Mucosa of descending colon (tissue), 3 donors: Measurements from ENCODE around the gene GFRA1. TPM values are rescaled to one million over a fixed set of nuclear protein-coding genes. Genes with fewer than 3 reads are reported as not detected.

Experiments used
- ATAC-seq: fragments of 200-7000 bp; cut with Tn5 transposase; one replicate; pipeline ENCODE4 v1.9.1; 2020; ENCODE audit warnings: mild to moderate bottlenecking, moderate library complexity
- DNase-seq, 3 donors: peaks; one replicate each; pipeline ENCODE4 v3.0.0-alpha.2; 2020
- H3K36me3 ChIP-seq: fragments of 200-600 bp; one replicate; pipeline ENCODE4 v1.8.0; 2021; ENCODE audit warnings: low read depth, mild to moderate bottlenecking
- H3K4me1 ChIP-seq: fragments of 200-600 bp; one replicate; pipeline ENCODE4 v1.8.0; 2021; ENCODE audit warnings: low read depth, mild to moderate bottlenecking
- H3K4me3 ChIP-seq: fragments of 200-600 bp; one replicate; pipeline ENCODE4 v1.8.0; 2021; ENCODE audit warnings: mild to moderate bottlenecking
- H3K9me3 ChIP-seq: fragments of 200-600 bp; one replicate; pipeline ENCODE4 v1.8.0; 2021; ENCODE audit warnings: mild to moderate bottlenecking
- CTCF ChIP-seq: fragments of 200-600 bp; IDR thresholded peaks from one replicate; pipeline ENCODE4 v1.8.0; 2022; ENCODE audit warnings: antibody characterized with exemption, mild to moderate bottlenecking
- intact Hi-C, 2 donors: fragments of 100-400 bp; cut with DNase I in 1 of 2; cut with micrococcal nuclease in 1 of 2; formaldehyde crosslinking; loops; one replicate each; pipeline versions ENCODE4 v1.11.0 to v1.11.1; 2022; cut with DNase I, micrococcal nuclease
- total RNA-seq, 3 donors: library from RNA; stranded (reverse); fragmentation: NEBNext Ultra II Directional in 2 of 3; extraction: Animal tissue kit (Norgen Biotek cat#: 25700) in 2 of 3; gene quantifications; one replicate each; pipeline versions ENCODE4 v1.2.1 to v1.2.4, GENCODE V29; 2021 to 2023
- donor health status: DM: no; HTN: no; CAD: no; lungs with moderate emphysema.
- donor health status: DM: no; HTN: no; CAD: no.
- donor health status: DM: no; HTN: yes; CAD: no.

GFRA1 gene
- total RNA-seq, 3 donors from 2014 or later, result 2.2 to 32.2 (median 4.1) TPM

GRCh38 chr10:116146372-116147140 is 126.5 kb downstream of the GFRA1 start:
- Histone ChIP-seq H3K9me3 (no peaks in the 10 kb centered on the region), H3K4me3 (no peak overlapping the region), H3K36me3 (no peaks in the 10 kb centered on the region), H3K4me1 (no peaks in the 10 kb centered on the region)
- no peak for TF ChIP-seq CTCF
- ATAC-seq (no peak), DNase-seq (no peak)
- intact Hi-C loops, result no loop called here

- intact Hi-C loops, result no loop called here
- DNase-seq (no peak), ATAC-seq (no peak)
- Histone ChIP-seq H3K4me3 (no peak overlapping the region), H3K4me1 (no peaks in the 10 kb centered on the region), H3K9me3 (no peaks in the 10 kb centered on the region), H3K36me3 (no peaks in the 10 kb centered on the region)
- TF ChIP-seq CTCF, result no peak
Measured at GRCh38 chr10:116143673-116144222, 129.3 kb downstream of the GFRA1 start.

- TF ChIP-seq CTCF, result no peak
- intact Hi-C loops, result no loop called here
- Histone ChIP-seq H3K36me3 (no peaks in the 10 kb centered on the region), H3K4me1 (no peaks in the 10 kb centered on the region), H3K4me3 (no peak overlapping the region), H3K9me3 (no peaks in the 10 kb centered on the region)
- DNase-seq (no peak), ATAC-seq (no peak)
Measured at GRCh38 chr10:116141855-116142254, 131.2 kb downstream of the GFRA1 start.

- no peaks in the 10 kb centered on the region for H3K4me1 ChIP-seq
- H3K4me3 ChIP-seq, result no peak overlapping the region
- no peaks in the 10 kb centered on the region for H3K36me3 ChIP-seq
- DNase-seq (no peak), ATAC-seq (no peak)
- no peak for TF ChIP-seq CTCF
- H3K9me3 ChIP-seq, result no peaks in the 10 kb centered on the region
- intact Hi-C loops, result no loop called here
Measured at GRCh38 chr10:116141246-116141645, 131.8 kb downstream of the GFRA1 start.

- no peak overlapping the region for H3K4me3 ChIP-seq
- no peaks in the 10 kb centered on the region for H3K36me3 ChIP-seq
- no peak for ATAC-seq
- no peaks in the 10 kb centered on the region for H3K4me1 ChIP-seq
- DNase-seq, result no peak
- H3K9me3 ChIP-seq, result no peaks in the 10 kb centered on the region
- intact Hi-C loops, result no loop called here
- no peak for TF ChIP-seq CTCF
Measured at GRCh38 chr10:116139886-116140285, 133.1 kb downstream of the GFRA1 start.
